HL-60/S4 (cell line): ENCODE data around the gene NUP188.
"Not testable (repeated sequence)": the region's sequence is repeated elsewhere in the genome, so short reads cannot be mapped to it uniquely, and the experiment has no call there.

Experiments used
- in situ Hi-C: fragments of 300-500 bp; cut with MboI; formaldehyde crosslinking; loops from 2 replicates; pipeline ENCODE4 v1.14.3; 2022; ENCODE audit warnings: low sequenced_read_pairs

The NUP188 gene

GRCh38 chr9:129023036-129023907 is 75.8 kb downstream of the NUP188 start:
- in situ Hi-C loops = no loop called here

- in situ Hi-C loops = no loop called here
Measured at GRCh38 chr9:129023908-129024233, 76.4 kb downstream of the NUP188 start.

- in situ Hi-C loops = no loop called here
Measured at GRCh38 chr9:129026442-129027223, 79.1 kb downstream of the NUP188 start.

- in situ Hi-C loops = no loop called here
Measured at GRCh38 chr9:129027224-129027684, 79.8 kb downstream of the NUP188 start.

DNA sequence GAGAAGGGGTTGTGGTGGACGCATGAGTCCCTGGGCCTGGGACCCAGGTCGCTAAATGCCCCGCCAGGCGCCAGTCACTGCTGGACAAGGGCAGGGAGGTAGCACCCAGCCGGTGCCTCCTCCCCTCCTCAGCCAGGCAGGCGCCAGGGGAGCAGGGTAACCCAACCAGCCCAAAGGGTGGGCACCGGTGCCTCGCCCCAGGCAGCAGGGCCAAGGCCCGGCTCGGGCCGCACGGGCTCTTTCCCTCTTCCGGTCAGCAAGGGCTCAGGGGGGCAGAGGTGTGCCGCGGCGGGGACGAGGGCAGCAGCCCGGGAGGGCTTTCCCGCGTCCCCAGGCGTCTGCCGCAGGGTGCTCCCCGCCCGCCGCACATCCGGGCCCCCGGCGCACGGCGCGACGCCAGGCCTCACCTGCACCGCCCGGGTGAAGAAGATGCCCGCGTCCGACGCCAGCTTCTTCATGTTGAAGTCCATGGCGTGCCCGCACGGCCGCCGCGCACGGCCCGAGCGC is 80.2 kb downstream of the NUP188 start:
- in situ Hi-C loops = no loop called here

GRCh38 chr9:129028192-129028966 is 80.9 kb downstream of the NUP188 start, which contains the start of gene SH3GLB2:
SH3GLB2 (minus strand) TSS chr9:129028331; CDS start chr9:129028154, 177 bp downstream.
- in situ Hi-C loops = no loop called here

DNA sequence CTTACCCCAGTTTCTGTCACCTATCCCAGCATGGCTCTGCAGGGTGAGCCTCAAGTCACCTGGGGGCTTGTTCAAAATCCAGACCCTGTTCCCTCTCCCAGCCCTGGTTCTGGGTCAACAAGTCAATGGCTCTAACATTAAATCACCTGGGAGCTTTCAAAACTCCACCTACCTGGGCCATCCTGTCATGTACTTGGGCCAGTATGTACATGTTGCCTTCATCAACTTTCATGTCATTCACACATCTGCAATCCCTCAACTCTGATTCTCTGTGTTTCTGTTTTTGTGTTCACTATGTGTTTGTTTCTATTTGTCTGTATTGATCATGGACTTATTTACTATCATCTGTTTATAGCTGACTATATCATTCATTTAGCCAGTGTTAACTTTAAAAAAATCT is 82.7 kb downstream of the NUP188 start:
- in situ Hi-C loops = no loop called here

- in situ Hi-C loops = no loop called here
Measured at GRCh38 chr9:129031514-129031913, 84.0 kb downstream of the NUP188 start.

DNA sequence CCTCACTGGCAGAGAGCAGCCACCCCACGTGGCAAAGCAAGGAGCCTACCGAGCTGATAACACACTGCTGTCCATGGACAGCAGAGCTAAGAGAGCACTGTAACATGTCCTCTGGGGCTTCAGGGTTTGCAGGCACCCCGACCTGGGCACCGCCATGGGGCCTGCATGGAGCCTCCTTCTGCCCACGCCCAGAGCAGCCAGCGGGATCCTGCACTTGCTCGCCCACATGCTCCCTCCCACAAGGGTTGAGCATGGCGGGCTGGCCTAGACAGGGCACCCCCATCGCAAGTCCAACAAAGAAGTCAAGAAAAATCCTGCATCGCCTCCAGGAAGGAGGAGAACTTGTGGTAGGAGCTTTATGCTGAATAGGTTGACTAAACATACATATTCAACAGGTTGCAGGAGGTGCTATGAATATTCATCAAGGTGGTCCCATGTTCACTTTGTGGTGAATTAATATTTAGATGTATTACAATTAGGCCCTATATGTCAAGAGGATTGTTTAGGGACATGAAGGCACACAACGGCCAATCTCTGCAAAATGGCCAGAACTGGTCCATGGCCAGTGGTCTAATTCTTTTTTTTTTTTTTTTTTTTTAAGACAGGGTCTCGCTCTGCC is 85.2 kb downstream of the NUP188 start:
- in situ Hi-C loops = no loop called here

DNA sequence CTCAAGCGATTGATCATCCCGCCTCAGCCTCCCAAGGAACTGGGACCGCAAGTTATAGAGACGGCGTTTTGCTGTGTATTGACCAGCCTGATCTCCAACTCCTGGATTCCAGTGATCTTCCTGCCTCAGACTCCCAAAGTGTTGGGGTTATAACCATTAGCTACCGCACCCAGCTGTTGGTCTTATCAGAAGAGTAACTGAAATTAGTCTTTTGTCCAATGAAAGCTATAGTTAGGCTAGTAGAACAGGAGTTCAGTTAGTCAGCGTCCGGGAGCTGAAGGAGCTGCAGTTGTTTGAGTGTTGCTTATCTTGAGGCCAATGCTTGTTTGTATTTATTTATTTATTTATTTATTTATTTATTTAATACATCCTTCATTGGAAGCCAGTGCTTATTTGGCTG is 85.7 kb downstream of the NUP188 start:
- in situ Hi-C loops = no loop called here

DNA sequence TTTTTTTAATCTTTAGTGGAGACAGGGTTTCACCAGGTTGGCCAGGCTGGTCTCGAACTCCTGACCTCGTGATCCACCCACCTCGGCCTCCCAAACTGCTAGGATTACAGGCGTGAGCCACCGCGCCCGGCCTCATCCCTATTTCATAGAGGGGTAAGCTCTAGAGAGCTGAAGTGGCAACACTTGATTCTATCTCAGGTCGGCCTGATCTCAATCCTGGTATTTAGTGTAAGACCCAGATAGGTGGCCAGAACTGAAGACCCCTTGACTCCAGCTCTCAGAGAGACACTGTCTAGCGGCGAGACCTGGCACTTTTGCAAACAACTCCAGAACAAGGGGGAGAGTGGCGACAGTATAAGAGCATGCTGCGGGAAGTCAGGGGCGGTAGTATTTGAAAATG is 88.3 kb downstream of the NUP188 start:
- in situ Hi-C loops = not testable (repeated sequence)

DNA sequence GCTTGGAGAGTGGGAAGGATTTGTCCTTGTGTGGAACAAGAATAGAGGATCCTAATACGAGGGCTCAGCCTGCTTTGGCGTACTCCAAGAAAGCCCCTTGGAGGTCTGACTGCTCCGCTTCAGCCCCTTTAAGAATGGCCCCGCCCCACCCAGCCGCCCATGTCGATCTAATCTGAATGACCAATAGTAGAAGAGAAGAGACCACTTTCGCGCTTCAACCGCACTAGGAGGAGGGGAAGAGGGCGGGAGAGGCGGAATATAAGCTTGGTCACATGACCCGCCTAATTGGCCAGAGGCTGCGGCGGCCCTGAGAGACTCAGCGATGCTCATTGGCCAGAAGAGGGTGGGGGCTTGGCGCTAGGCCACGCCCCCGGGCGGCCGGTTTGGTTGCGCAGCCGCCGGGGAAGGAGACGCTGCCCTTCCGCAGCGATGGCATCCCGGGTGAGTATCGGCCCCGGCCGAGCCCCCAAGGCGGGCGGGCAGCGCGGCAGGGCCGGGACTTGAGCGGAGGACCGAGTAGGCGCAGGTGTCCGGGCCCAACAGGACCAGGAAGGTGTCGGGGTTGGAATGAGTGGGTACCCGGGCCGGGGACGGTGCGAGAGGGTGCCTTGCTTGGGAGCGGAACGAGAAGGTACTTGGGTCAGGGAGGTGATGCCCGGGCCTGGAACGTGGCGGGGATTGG is 88.9 kb downstream of the NUP188 start, which contains the start of gene MIGA2:
TSS of gene MIGA2 (plus strand) at position 386 of the 682 bp plus-strand sequence. CDS start 3,969 bp downstream, outside the sequence.
- in situ Hi-C loops = no loop called here

- in situ Hi-C loops = no loop called here
Measured at GRCh38 chr9:129036923-129037766, 89.6 kb downstream of the NUP188 start.

DNA sequence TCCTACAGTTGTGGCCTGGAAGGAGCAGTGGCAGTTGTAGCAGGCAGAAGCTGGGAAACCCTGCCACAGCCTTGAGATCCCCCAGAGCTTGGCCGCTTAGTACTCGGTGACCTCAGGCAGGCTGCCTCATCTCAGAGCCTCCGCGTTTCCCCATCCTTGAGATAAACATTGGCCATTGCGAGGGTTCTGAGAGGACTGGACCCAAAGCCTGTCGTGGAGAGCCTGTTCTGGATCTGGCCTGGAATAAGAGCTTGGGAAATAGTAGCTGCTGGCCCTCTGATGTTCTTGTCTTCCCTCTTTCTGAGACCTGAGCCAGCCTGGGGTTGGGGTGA is 90.2 kb downstream of the NUP188 start:
- in situ Hi-C loops = no loop called here

GRCh38 chr9:129038109-129038852 is 90.8 kb downstream of the NUP188 start:
- in situ Hi-C loops = no loop called here

DNA sequence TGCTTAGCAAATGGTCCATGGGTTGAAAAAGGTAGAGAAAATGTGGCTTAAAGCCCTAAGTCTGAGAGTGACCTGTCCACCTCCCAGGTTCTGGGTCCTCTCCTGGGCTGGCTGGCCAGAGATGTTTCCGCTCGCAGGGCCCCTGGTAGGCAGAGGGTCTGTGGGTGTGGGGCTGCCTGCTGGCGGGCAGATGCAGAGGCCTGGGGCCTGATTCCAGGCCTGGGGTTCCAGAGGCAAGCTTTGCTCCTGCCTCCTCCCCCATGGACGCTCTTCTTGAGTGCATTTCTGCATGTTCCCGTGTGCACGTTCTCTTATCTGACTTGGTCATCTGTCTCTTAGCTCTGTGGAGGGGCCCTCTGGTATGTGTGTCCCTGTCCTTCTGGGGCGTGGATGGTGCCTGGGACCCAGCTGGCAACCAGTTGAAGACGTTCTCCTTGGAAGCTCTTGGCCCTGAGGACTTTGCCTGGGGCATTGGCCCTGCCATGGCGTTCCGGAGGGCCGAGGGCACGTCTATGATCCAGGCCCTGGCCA is 92.7 kb downstream of the NUP188 start:
- in situ Hi-C loops = no loop called here

- in situ Hi-C loops = no loop called here
Measured at GRCh38 chr9:129042016-129042415, 94.5 kb downstream of the NUP188 start.

DNA sequence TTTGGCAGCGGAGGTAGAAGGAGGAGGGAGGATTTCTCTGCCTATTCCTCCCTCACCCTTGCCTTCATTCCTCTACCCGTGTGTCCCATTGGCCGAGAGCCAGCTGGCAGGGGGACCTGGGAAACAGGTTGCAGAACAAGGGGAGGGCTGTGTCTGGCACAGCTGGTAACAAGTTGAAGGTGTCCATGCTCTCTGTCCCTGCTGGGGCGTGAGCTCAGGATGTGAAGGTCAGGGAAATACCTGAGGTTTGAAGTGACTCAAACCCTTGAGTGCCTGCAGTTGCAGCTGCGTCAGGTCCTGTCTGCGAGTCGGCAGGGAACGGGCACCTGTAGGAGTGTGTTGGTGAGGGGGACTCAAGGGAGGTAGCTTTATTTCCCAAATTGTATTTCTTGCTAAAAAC is 105.1 kb downstream of the NUP188 start:
- in situ Hi-C loops = no loop called here
